GM23338 (cell line): ENCODE results near the gene C1orf74. TPM values are rescaled to one million over a fixed set of nuclear protein-coding genes. Genes with fewer than 3 reads are reported as not detected.

Experiments
- ATAC-seq: fragments of 200-7000 bp; cut with Tn5 transposase; 3 replicates; pipeline ENCODE4 v1.9.1; 2020
- DNase-seq: peaks from one replicate; pipeline ENCODE4 v3.0.0-alpha.2; 2015; ENCODE audit warnings: low spot score
- H2AFZ ChIP-seq: fragments of 200-600 bp; sonication (generic); 2 replicates; pipeline ENCODE4 v1.8.0; 2016; ENCODE audit warnings: antibody characterized with exemption, mild to moderate bottlenecking, moderate library complexity
- H3F3A ChIP-seq: fragments of 200-600 bp; sonication (generic); replicated peaks from 2 replicates; pipeline ENCODE4 v1.8.0; 2017; ENCODE audit warnings: antibody characterized with exemption, mixed run types, low read depth
- H3K27ac ChIP-seq: fragments of 200-600 bp; sonication (generic); 2 replicates; pipeline ENCODE4 v1.6.1; 2016; ENCODE audit warnings: low read depth
- H3K27me3 ChIP-seq: fragments of 200-600 bp; sonication (generic); 2 replicates; pipeline ENCODE4 v1.8.0; 2016; ENCODE audit warnings: mild to moderate bottlenecking, mixed run types, moderate library complexity; ENCODE audit not compliant: insufficient read depth
- H3K36me3 ChIP-seq: fragments of 200-600 bp; sonication (generic); 2 replicates; pipeline ENCODE4 v1.8.0; 2016; ENCODE audit warnings: mild to moderate bottlenecking; ENCODE audit not compliant: insufficient read depth
- H3K4me1 ChIP-seq: fragments of 200-600 bp; sonication (generic); 2 replicates; pipeline ENCODE4 v1.8.0; 2016; ENCODE audit warnings: mild to moderate bottlenecking, moderate library complexity; ENCODE audit not compliant: insufficient read depth
- H3K4me2 ChIP-seq: fragments of 200-600 bp; sonication (generic); 2 replicates; pipeline ENCODE4 v1.7.1; 2017; ENCODE audit warnings: mixed run types
- H3K4me3 ChIP-seq: fragments of 200-600 bp; sonication (generic); 2 replicates; pipeline ENCODE4 v1.6.1; 2016; ENCODE audit warnings: mixed run types
- H3K79me2 ChIP-seq: fragments of 200-600 bp; sonication (generic); replicated peaks from 2 replicates; pipeline ENCODE4 v1.8.0; 2017; ENCODE audit warnings: mild to moderate bottlenecking; ENCODE audit not compliant: insufficient read depth
- H3K9me2 ChIP-seq: fragments of 200-600 bp; sonication (generic); 2 replicates; pipeline ENCODE4 v1.8.0; 2017; ENCODE audit not compliant: insufficient read depth
- H4K20me1 ChIP-seq: fragments of 200-600 bp; sonication (generic); replicated peaks from 2 replicates; pipeline ENCODE4 v1.8.0; 2017; ENCODE audit warnings: mild to moderate bottlenecking; ENCODE audit not compliant: insufficient read depth
- H3K27ac Mint-ChIP-seq: 2 replicates; pipeline ENCODE4 v1.8.0; 2020; ENCODE audit warnings: inconsistent platforms, mild to moderate bottlenecking, moderate library complexity, mixed read lengths
- H3K27me3 Mint-ChIP-seq: 3 replicates; pipeline ENCODE4 v1.8.0; 2022; ENCODE audit warnings: low read depth, mild to moderate bottlenecking, moderate library complexity, mixed read lengths, inconsistent platforms; ENCODE audit not compliant: insufficient read depth, poor library complexity
- H3K36me3 Mint-ChIP-seq: 3 replicates; pipeline ENCODE4 v1.8.0; 2021; ENCODE audit warnings: low read depth, mild to moderate bottlenecking, inconsistent platforms, moderate library complexity, mixed read lengths
- H3K4me1 Mint-ChIP-seq: 3 replicates; pipeline ENCODE4 v1.8.0; 2020; ENCODE audit warnings: mild to moderate bottlenecking, inconsistent platforms, mixed read lengths
- H3K4me3 Mint-ChIP-seq: 3 replicates; pipeline ENCODE4 v1.8.0; 2021; ENCODE audit warnings: moderate library complexity, mild to moderate bottlenecking, inconsistent platforms, mixed read lengths
- H3K9me3 Mint-ChIP-seq: 3 replicates; pipeline ENCODE4 v1.8.0; 2020; ENCODE audit warnings: moderate library complexity, mild to moderate bottlenecking, inconsistent platforms, mixed read lengths
- CREB1 ChIP-seq: fragments of 250-450 bp; sonication (Bioruptor Pico); IDR thresholded peaks from 2 replicates; pipeline ENCODE4 v1.5.0; 2020; ENCODE audit warnings: low read depth, mild to moderate bottlenecking, moderate library complexity
- EZH2 ChIP-seq: fragments of 200-600 bp; sonication (generic); IDR thresholded peaks from one replicate; pipeline ENCODE4 v1.8.0; 2017; ENCODE audit warnings: antibody characterized with exemption, mild to moderate bottlenecking, low read depth; ENCODE audit not compliant: unreplicated experiment
- EZH2phosphoT487 ChIP-seq: fragments of 200-600 bp; sonication (generic); IDR thresholded peaks from one replicate; pipeline ENCODE4 v1.8.1; 2018; ENCODE audit warnings: antibody characterized with exemption; ENCODE audit not compliant: unreplicated experiment
- JUNB ChIP-seq: IDR thresholded peaks from one replicate; pipeline ENCODE4 v1.6.1; 2016; ENCODE audit warnings: antibody characterized with exemption; ENCODE audit not compliant: unreplicated experiment
- NANOG ChIP-seq: IDR thresholded peaks from 2 replicates; pipeline ENCODE4 v1.6.1; 2016; ENCODE audit warnings: antibody characterized with exemption, borderline replicate concordance
- POLR2AphosphoS5 ChIP-seq: IDR thresholded peaks from 2 replicates; pipeline ENCODE4 v1.6.1; 2016; ENCODE audit warnings: antibody characterized with exemption, low read depth
- STAT1 ChIP-seq: IDR thresholded peaks from one replicate; pipeline ENCODE4 v1.6.1; 2016; ENCODE audit warnings: antibody characterized with exemption; ENCODE audit not compliant: unreplicated experiment
- ZNF114 ChIP-seq: fragments of 250-450 bp; sonication (Bioruptor Pico); IDR thresholded peaks from 2 replicates; pipeline ENCODE4 v1.5.0; 2020; ENCODE audit warnings: mild to moderate bottlenecking, moderate library complexity
- ZNF331 ChIP-seq: fragments of 250-450 bp; sonication (Bioruptor Pico); IDR thresholded peaks from 2 replicates; pipeline ENCODE4 v1.5.0; 2020; ENCODE audit warnings: low read depth, mild to moderate bottlenecking, moderate library complexity
- polyA plus RNA-seq: library from polyadenylated mRNA; unstranded; fragments of >200 nt; fragmentation: Nextera tagmentation; extraction: Ambion mirVana; gene quantifications from 2 replicates; pipeline ENCODE4 v1.2.1, GENCODE V29; 2016
- total RNA-seq: library from RNA; depleted of rRNA; stranded (reverse); fragments of >200 nt; shearing (Covaris generic); gene quantifications from 2 replicates; pipeline ENCODE4 v1.2.3, GENCODE V29; 2014
- TF ChIP-seq, protein P1 (sequence below): fragments of 250-450 bp; sonication (Bioruptor Pico); IDR thresholded peaks from 2 replicates; pipeline ENCODE4 v1.5.0; 2020; ENCODE audit warnings: mild to moderate bottlenecking, moderate library complexity
- TF ChIP-seq, protein P2 (sequence below): IDR thresholded peaks from 2 replicates; pipeline ENCODE4 v1.6.1; 2016; ENCODE audit warnings: antibody characterized with exemption
- TF ChIP-seq, protein P3 (sequence below), 2 experiments: fragments of 200-600 bp in 1 of 2; sonication (generic) in 1 of 2; conservative IDR thresholded peaks; 2 replicates each; pipeline versions ENCODE4 v1.5.1 to v1.6.1; 2016 to 2017; ENCODE audit warnings: antibody characterized with exemption in 2 of 2, low read depth in 2 of 2, mild to moderate bottlenecking in 2 of 2, moderate library complexity in 1 of 2
- TF ChIP-seq, protein P4 (sequence below): IDR thresholded peaks from one replicate; pipeline ENCODE4 v1.6.1; 2018; ENCODE audit warnings: antibody characterized with exemption; ENCODE audit not compliant: unreplicated experiment

C1orf74 gene
- total and polyA plus RNA-seq, 2 experiments from 2014 or later: 2.8 to 3.9 TPM

DNA sequence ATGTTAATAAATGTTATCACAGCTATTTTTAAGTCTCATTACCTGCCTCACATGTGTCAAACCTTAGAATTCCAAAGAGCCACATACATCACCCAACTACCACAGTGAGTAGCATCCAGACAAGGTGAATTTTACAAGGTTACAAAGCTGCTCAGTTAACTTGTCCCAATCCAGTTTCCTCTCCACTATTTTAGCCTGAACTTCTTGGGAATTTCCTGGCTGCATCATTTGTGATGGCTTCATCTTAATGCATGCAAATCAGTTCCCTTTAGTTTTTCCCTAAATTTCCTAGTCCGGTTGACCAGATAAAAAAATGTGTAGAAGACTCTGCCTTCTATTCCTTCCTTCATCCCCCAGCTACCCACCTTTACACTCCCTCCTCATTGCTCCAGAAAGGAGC is 29.1 kb downstream of the C1orf74 start:
- no peak overlapping the region for H3K4me3 Mint-ChIP-seq
- H3K27me3 Mint-ChIP-seq: peaks cover 4% of the 10 kb centered on the region
- no peak overlapping the region for H2AFZ ChIP-seq
- ATAC-seq (no peak), DNase-seq (no peak)
- no peak overlapping the region for H3K27ac Mint-ChIP-seq
- H3K36me3 Mint-ChIP-seq: no peaks in the 10 kb centered on the region
- no peaks in the 10 kb centered on the region for H3K4me1 ChIP-seq
- H3K27me3 ChIP-seq: no peaks in the 10 kb centered on the region
- no peaks in the 10 kb centered on the region for H3K36me3 ChIP-seq
- no peaks in the 10 kb centered on the region for H3F3A ChIP-seq
- TF ChIP-seq, protein P1, sequence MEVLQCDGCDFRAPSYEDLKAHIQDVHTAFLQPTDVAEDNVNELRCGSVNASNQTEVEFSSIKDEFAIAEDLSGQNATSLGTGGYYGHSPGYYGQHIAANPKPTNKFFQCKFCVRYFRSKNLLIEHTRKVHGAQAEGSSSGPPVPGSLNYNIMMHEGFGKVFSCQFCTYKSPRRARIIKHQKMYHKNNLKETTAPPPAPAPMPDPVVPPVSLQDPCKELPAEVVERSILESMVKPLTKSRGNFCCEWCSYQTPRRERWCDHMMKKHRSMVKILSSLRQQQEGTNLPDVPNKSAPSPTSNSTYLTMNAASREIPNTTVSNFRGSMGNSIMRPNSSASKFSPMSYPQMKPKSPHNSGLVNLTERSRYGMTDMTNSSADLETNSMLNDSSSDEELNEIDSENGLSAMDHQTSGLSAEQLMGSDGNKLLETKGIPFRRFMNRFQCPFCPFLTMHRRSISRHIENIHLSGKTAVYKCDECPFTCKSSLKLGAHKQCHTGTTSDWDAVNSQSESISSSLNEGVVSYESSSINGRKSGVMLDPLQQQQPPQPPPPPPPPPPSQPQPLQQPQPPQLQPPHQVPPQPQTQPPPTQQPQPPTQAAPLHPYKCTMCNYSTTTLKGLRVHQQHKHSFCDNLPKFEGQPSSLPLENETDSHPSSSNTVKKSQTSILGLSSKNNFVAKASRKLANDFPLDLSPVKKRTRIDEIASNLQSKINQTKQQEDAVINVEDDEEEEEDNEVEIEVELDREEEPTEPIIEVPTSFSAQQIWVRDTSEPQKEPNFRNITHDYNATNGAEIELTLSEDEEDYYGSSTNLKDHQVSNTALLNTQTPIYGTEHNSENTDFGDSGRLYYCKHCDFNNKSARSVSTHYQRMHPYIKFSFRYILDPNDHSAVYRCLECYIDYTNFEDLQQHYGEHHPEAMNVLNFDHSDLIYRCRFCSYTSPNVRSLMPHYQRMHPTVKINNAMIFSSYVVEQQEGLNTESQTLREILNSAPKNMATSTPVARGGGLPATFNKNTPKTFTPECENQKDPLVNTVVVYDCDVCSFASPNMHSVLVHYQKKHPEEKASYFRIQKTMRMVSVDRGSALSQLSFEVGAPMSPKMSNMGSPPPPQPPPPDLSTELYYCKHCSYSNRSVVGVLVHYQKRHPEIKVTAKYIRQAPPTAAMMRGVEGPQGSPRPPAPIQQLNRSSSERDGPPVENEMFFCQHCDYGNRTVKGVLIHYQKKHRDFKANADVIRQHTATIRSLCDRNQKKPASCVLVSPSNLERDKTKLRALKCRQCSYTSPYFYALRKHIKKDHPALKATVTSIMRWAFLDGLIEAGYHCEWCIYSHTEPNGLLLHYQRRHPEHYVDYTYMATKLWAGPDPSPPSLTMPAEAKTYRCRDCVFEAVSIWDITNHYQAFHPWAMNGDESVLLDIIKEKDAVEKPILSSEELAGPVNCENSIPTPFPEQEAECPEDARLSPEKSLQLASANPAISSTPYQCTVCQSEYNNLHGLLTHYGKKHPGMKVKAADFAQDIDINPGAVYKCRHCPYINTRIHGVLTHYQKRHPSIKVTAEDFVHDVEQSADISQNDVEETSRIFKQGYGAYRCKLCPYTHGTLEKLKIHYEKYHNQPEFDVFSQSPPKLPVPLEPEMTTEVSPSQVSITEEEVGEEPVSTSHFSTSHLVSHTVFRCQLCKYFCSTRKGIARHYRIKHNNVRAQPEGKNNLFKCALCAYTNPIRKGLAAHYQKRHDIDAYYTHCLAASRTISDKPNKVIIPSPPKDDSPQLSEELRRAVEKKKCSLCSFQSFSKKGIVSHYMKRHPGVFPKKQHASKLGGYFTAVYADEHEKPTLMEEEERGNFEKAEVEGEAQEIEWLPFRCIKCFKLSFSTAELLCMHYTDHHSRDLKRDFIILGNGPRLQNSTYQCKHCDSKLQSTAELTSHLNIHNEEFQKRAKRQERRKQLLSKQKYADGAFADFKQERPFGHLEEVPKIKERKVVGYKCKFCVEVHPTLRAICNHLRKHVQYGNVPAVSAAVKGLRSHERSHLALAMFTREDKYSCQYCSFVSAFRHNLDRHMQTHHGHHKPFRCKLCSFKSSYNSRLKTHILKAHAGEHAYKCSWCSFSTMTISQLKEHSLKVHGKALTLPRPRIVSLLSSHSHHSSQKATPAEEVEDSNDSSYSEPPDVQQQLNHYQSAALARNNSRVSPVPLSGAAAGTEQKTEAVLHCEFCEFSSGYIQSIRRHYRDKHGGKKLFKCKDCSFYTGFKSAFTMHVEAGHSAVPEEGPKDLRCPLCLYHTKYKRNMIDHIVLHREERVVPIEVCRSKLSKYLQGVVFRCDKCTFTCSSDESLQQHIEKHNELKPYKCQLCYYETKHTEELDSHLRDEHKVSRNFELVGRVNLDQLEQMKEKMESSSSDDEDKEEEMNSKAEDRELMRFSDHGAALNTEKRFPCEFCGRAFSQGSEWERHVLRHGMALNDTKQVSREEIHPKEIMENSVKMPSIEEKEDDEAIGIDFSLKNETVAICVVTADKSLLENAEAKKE (CRISPR knock-in tag): no peak
- TF ChIP-seq POLR2AphosphoS5 (no peak), STAT1 (no peak), NANOG (no peak), JUNB (no peak), ZNF331 (CRISPR knock-in tag) (no peak), EZH2phosphoT487 (no peak), EZH2 (no peak), ZNF114 (CRISPR knock-in tag) (no peak), CREB1 (CRISPR knock-in tag) (no peak)
- TF ChIP-seq, protein P2, sequence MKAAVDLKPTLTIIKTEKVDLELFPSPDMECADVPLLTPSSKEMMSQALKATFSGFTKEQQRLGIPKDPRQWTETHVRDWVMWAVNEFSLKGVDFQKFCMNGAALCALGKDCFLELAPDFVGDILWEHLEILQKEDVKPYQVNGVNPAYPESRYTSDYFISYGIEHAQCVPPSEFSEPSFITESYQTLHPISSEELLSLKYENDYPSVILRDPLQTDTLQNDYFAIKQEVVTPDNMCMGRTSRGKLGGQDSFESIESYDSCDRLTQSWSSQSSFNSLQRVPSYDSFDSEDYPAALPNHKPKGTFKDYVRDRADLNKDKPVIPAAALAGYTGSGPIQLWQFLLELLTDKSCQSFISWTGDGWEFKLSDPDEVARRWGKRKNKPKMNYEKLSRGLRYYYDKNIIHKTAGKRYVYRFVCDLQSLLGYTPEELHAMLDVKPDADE: no peak
- TF ChIP-seq, protein P3, sequence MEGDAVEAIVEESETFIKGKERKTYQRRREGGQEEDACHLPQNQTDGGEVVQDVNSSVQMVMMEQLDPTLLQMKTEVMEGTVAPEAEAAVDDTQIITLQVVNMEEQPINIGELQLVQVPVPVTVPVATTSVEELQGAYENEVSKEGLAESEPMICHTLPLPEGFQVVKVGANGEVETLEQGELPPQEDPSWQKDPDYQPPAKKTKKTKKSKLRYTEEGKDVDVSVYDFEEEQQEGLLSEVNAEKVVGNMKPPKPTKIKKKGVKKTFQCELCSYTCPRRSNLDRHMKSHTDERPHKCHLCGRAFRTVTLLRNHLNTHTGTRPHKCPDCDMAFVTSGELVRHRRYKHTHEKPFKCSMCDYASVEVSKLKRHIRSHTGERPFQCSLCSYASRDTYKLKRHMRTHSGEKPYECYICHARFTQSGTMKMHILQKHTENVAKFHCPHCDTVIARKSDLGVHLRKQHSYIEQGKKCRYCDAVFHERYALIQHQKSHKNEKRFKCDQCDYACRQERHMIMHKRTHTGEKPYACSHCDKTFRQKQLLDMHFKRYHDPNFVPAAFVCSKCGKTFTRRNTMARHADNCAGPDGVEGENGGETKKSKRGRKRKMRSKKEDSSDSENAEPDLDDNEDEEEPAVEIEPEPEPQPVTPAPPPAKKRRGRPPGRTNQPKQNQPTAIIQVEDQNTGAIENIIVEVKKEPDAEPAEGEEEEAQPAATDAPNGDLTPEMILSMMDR (conservative IDR thresholded peaks at IDR 0.05; ENCODE audit: low read depth in 2 of 2): no peak
- TF ChIP-seq, protein P4, sequence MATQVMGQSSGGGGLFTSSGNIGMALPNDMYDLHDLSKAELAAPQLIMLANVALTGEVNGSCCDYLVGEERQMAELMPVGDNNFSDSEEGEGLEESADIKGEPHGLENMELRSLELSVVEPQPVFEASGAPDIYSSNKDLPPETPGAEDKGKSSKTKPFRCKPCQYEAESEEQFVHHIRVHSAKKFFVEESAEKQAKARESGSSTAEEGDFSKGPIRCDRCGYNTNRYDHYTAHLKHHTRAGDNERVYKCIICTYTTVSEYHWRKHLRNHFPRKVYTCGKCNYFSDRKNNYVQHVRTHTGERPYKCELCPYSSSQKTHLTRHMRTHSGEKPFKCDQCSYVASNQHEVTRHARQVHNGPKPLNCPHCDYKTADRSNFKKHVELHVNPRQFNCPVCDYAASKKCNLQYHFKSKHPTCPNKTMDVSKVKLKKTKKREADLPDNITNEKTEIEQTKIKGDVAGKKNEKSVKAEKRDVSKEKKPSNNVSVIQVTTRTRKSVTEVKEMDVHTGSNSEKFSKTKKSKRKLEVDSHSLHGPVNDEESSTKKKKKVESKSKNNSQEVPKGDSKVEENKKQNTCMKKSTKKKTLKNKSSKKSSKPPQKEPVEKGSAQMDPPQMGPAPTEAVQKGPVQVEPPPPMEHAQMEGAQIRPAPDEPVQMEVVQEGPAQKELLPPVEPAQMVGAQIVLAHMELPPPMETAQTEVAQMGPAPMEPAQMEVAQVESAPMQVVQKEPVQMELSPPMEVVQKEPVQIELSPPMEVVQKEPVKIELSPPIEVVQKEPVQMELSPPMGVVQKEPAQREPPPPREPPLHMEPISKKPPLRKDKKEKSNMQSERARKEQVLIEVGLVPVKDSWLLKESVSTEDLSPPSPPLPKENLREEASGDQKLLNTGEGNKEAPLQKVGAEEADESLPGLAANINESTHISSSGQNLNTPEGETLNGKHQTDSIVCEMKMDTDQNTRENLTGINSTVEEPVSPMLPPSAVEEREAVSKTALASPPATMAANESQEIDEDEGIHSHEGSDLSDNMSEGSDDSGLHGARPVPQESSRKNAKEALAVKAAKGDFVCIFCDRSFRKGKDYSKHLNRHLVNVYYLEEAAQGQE: no peak
- H4K20me1 ChIP-seq: no peaks in the 10 kb centered on the region
- H3K4me3 ChIP-seq: no peak overlapping the region
- no peaks in the 10 kb centered on the region for H3K79me2 ChIP-seq
- 0 out of 2 replicates have a peak, but pooled peaks cover 3% of the 10 kb centered on the region for H3K9me2 ChIP-seq
- H3K4me2 ChIP-seq: no peak overlapping the region
- no peak overlapping the region for H3K27ac ChIP-seq
- H3K4me1 Mint-ChIP-seq: no peaks in the 10 kb centered on the region
- no peaks in the 10 kb centered on the region for H3K9me3 Mint-ChIP-seq
